Natural killer cell (primary cell): Measurements from ENCODE around the gene NANOS3. TPM values are rescaled to one million over a fixed set of nuclear protein-coding genes. Genes with fewer than 3 reads are reported as not detected.

ENCODE experiments used
- ATAC-seq, 3 donors: fragments of 150-1000 bp in 2 of 3; fragments of 200-7000 bp in 1 of 3; cut with Tn5 transposase; 1 replicate in 1 of 3; 2 replicates in 2 of 3; pipeline ENCODE4 v1.10.0; 2021; ENCODE audit warnings: mild to moderate bottlenecking in 2 of 3, moderate library complexity in 2 of 3
- DNase-seq, 2 donors: peaks; one replicate each; pipeline versions ENCODE4 v3.0.0 to v3.0.0-alpha.2; 2013 to 2021; ENCODE audit warnings: mixed read lengths in 1 of 2
- H3K27ac ChIP-seq: one replicate; pipeline ENCODE4 v1.5.1; 2013; ENCODE audit warnings: mild to moderate bottlenecking, low read length
- H3K27me3 ChIP-seq: one replicate; pipeline ENCODE4 v1.6.1; 2013; ENCODE audit warnings: low read length; ENCODE audit not compliant: control insufficient read depth, insufficient read depth
- H3K36me3 ChIP-seq: one replicate; pipeline ENCODE4 v1.6.1; 2013; ENCODE audit warnings: low read length; ENCODE audit not compliant: control insufficient read depth, insufficient read depth
- H3K4me1 ChIP-seq: one replicate; pipeline ENCODE4 v1.6.1; 2013; ENCODE audit warnings: low read length; ENCODE audit not compliant: control insufficient read depth, insufficient read depth
- H3K4me3 ChIP-seq: one replicate; pipeline ENCODE4 v1.5.1; 2013; ENCODE audit warnings: low read length
- H3K9me3 ChIP-seq: one replicate; pipeline ENCODE4 v1.6.1; 2013; ENCODE audit warnings: low read length; ENCODE audit not compliant: control insufficient read depth, insufficient read depth
- H3K27ac Mint-ChIP-seq, 2 donors: one replicate each; pipeline ENCODE4 v1.8.0; 2022; ENCODE audit warnings: mild to moderate bottlenecking in 2 of 2, mixed read lengths in 2 of 2, moderate library complexity in 1 of 2
- H3K27me3 Mint-ChIP-seq, 2 donors: one replicate each; pipeline ENCODE4 v1.8.0; 2022; ENCODE audit warnings: low read depth in 2 of 2, mixed read lengths in 2 of 2
- H3K36me3 Mint-ChIP-seq: one replicate; pipeline ENCODE4 v1.8.0; 2022; ENCODE audit warnings: mixed read lengths
- H3K4me1 Mint-ChIP-seq, 2 donors: one replicate each; pipeline ENCODE4 v1.8.0; 2022; ENCODE audit warnings: mixed read lengths in 2 of 2
- H3K4me3 Mint-ChIP-seq: one replicate; pipeline ENCODE4 v1.8.0; 2022; ENCODE audit warnings: mild to moderate bottlenecking, moderate library complexity, mixed read lengths
- H3K9me3 Mint-ChIP-seq, 2 donors: one replicate each; pipeline ENCODE4 v1.8.0; 2022; ENCODE audit warnings: mixed read lengths in 2 of 2
- WGBS: methylation state at CpG from one replicate; pipeline ENCODE4 v1.1.7; 2013; ENCODE audit warnings: missing lambda C conversion rate; ENCODE audit not compliant: insufficient coverage; 5-methylcytosine and 5-hydroxymethylcytosine counted together
- intact Hi-C: fragments of 100-400 bp; cut with micrococcal nuclease; formaldehyde crosslinking; loops from one replicate; pipeline ENCODE4 v1.14.2; 2022
- total RNA-seq, 4 donors: library from RNA; stranded (reverse); fragments of 120-200 nt in 1 of 4; gene quantifications; one replicate each; pipeline versions ENCODE4 v1.2.3 to v1.2.4, GENCODE V29; 2013 to 2022
- TF ChIP-seq, protein P1 (sequence below): fragments of 200-600 bp; IDR thresholded peaks from one replicate; pipeline ENCODE4 v1.8.0; 2022; ENCODE audit warnings: antibody characterized with exemption

NANOS3 gene
- total RNA-seq, 3 donors from 2014 or later (not counting 1 experiment from before 2014, with no cell fraction given), result 2.6 to 6.3 (median 3.0) TPM

DNA sequence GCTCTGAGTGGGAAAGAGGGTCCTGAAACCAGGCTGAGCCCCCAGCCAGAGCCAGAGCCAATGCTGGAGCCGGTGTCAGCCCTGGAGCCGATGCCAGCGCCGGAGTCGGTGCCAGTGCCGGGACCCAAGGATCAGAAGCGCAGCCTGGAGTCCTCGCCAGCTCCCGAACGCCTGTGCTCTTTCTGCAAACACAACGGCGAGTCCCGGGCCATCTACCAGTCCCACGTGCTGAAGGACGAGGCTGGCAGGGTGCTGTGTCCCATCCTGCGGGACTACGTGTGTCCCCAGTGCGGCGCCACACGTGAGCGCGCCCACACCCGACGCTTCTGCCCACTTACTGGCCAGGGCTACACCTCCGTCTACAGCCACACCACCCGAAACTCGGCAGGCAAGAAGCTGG, 369 bp downstream of the NANOS3 start:
- intact Hi-C loops, result no loop called here
- WGBS, result 96% methylated on average over 27 of the region's 27 CpGs
- no peak overlapping the region for H3K27ac ChIP-seq
- Mint-ChIP-seq H3K4me1 (peaks cover 9 to 30% of the 10 kb centered on the region in 2 donors), H3K9me3 (no peaks in the 10 kb centered on the region), H3K4me3 (no peak overlapping the region), H3K36me3 (no peaks in the 10 kb centered on the region), H3K27ac (no peak overlapping the region), H3K27me3 (peaks cover 0 to 7% of the 10 kb centered on the region in 2 donors)
- no peaks in the 10 kb centered on the region for H3K9me3 ChIP-seq
- DNase-seq (no peak), ATAC-seq (no peak)
- H3K4me3 ChIP-seq, result no peak overlapping the region
- TF ChIP-seq, protein P1, sequence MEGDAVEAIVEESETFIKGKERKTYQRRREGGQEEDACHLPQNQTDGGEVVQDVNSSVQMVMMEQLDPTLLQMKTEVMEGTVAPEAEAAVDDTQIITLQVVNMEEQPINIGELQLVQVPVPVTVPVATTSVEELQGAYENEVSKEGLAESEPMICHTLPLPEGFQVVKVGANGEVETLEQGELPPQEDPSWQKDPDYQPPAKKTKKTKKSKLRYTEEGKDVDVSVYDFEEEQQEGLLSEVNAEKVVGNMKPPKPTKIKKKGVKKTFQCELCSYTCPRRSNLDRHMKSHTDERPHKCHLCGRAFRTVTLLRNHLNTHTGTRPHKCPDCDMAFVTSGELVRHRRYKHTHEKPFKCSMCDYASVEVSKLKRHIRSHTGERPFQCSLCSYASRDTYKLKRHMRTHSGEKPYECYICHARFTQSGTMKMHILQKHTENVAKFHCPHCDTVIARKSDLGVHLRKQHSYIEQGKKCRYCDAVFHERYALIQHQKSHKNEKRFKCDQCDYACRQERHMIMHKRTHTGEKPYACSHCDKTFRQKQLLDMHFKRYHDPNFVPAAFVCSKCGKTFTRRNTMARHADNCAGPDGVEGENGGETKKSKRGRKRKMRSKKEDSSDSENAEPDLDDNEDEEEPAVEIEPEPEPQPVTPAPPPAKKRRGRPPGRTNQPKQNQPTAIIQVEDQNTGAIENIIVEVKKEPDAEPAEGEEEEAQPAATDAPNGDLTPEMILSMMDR, result no peak
- no peaks in the 10 kb centered on the region for H3K36me3 ChIP-seq
- peaks cover 38% of the 10 kb centered on the region for H3K4me1 ChIP-seq
- peaks cover 8% of the 10 kb centered on the region for H3K27me3 ChIP-seq

- 2% methylated on average over 32 of the region's 34 CpGs for WGBS
- H3K4me3 ChIP-seq, result peak overlapping the region; percentile 11
Measured at GRCh38 chr19:13880059-13881043, 3.4 kb downstream of the NANOS3 start.

GRCh38 chr19:13881251-13881691, 4.3 kb downstream of the NANOS3 start:
- peak overlapping the region; percentile 65 for H3K4me3 Mint-ChIP-seq
- Histone ChIP-seq H3K4me3 (no peak overlapping the region), H3K4me1 (peaks cover 68% of the 10 kb centered on the region), H3K9me3 (no peaks in the 10 kb centered on the region), H3K27me3 (no peaks in the 10 kb centered on the region), H3K36me3 (no peaks in the 10 kb centered on the region), H3K27ac (peak overlapping the region; percentile 64)
- intact Hi-C loops, result loop anchor here (2.0 to 10.0 kb wide), 8 partner anchors 74 to 594 kb away; partner anchors contain the start of genes ASF1B, DCAF15 and PTGER1
- H3K4me1 Mint-ChIP-seq, result peaks cover 25 to 52% of the 10 kb centered on the region in 2 donors
- 17% methylated on average over 12 of the region's 12 CpGs for WGBS
- TF ChIP-seq, protein P1, result no peak
- no peaks in the 10 kb centered on the region for H3K36me3 Mint-ChIP-seq
- H3K27me3 Mint-ChIP-seq, result no peaks in the 10 kb centered on the region
- peak in 1 of 2 donors; percentile 68 for DNase-seq
- peak overlapping the region; percentile 60 to 88 for H3K27ac Mint-ChIP-seq
- peak in 1 of 3 donors; percentile 9 for ATAC-seq
- no peaks in the 10 kb centered on the region for H3K9me3 Mint-ChIP-seq

More at GRCh38 chr19:13880059-13881043, 3.4 kb downstream of the NANOS3 start:
- H3K36me3 Mint-ChIP-seq, result no peaks in the 10 kb centered on the region
- H3K4me1 Mint-ChIP-seq, result peaks cover 18 to 45% of the 10 kb centered on the region in 2 donors
- H3K27ac Mint-ChIP-seq, result peak overlapping the region; percentile 75 to 88
- no peaks in the 10 kb centered on the region for H3K27me3 Mint-ChIP-seq
- H3K36me3 ChIP-seq, result no peaks in the 10 kb centered on the region
- H3K9me3 ChIP-seq, result no peaks in the 10 kb centered on the region
- peak overlapping the region; percentile 77 for H3K4me3 Mint-ChIP-seq
- H3K27ac ChIP-seq, result peak overlapping the region; percentile 64
- no peaks in the 10 kb centered on the region for H3K27me3 ChIP-seq
- intact Hi-C loops, result loop anchor here (1.0 to 10.0 kb wide), 11 partner anchors 74 to 594 kb away; partner anchors contain the start of genes ASF1B, DCAF15 and PTGER1
- DNase-seq, result peak; percentile 98 to 100
- TF ChIP-seq, protein P1, result peak; percentile 98
- peak; percentile 93 to 100 (median 98) for ATAC-seq
- no peaks in the 10 kb centered on the region for H3K9me3 Mint-ChIP-seq
- peaks cover 58% of the 10 kb centered on the region for H3K4me1 ChIP-seq
